HG02610 (cell line): ENCODE data around the gene NFX1.

Source experiments
- ATAC-seq: cut with Tn5 transposase; IDR thresholded peaks from one replicate; pipeline ENCODE4 v1.9.1; 2021; ENCODE audit warnings: mild to moderate bottlenecking, moderate library complexity; ENCODE audit not compliant: unreplicated experiment

NFX1 gene

DNA sequence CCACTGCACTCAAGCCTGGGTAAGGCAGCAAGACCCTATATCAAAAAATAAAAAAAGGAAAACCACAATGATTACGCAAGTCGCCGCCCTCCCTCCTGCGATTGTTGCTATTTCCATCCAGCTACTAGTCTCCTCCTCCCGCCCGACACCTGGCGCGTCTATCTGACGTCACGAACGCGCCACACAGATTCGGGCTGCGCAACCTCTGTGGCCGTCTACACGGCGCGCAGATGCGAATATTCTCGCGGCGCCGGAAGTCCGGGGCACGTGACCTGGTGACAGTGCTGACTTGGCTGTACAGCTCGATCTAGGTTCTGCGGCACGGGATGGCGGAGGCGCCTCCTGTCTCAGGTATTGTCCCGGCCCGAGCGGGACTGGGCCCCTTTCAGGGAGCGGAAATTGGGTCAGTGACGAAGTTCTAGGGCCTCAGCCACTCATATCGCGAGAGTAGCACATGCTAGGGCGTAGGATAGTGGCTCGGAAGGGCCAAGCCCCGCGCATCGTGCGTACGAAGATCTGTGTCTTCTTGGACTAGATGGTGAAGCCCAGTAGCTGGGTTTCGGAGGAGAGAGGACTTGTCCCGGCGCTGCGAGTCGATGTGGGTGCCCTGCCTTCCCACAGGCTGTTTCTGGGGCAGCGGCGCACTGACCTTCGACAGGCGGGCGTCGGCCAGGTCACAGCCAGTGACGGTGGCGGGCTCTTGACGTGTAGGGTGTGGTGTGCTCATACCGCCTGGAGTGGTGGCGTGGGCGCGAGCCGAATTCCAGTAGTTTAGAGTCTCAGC lies at the start of gene NFX1:
TSS of gene NFX1 (plus strand) at position 270 of the 784 bp plus-strand sequence. CDS start at position 327, 57 bp downstream.
- peak; percentile 85 for ATAC-seq

DNA sequence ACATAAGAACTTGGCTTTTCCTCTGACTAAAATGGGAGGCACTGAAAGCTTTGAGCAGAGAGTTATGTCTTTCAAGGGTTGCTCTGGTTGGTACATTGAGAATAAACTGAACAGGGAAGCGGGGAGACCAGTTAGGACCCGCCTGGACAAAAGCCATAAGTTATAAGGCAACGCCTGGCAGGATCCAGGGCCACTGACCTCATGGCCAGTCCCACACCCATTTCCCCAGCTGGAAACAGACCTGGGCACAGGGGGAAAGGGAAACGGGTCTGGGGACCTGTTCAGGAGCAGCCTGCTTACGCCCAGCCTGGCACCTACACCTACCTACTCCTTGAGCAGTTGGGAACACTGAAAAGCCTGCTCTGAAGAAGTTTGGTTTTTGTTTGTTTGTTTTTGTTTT lies 49.0 kb upstream of the NFX1 start:
- no peak for ATAC-seq

DNA sequence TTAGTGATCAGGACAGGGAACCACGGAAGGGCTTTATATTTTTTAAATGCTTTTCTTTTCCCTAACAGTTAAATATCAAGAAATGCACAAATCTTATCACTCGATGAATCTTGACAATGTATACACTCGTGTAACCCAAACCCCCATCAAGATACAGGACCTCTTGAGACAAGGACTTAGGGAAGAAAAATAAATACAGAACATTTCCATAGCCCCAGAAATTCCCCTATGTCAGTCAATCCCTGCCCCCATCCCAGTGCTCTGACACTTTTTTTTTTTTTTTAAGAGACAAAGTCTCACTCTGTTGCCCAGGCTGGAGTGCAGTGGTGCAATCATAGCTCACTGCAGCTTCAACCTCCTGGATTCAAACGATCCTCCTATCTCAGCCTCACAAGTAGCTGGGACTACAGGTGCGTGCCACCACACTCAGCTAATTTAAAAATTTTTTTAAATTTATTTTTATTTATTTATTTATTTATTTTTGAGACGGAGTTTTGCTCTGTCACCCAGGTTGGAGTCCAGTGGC lies 47.6 kb upstream of the NFX1 start:
- ATAC-seq, result no peak

DNA sequence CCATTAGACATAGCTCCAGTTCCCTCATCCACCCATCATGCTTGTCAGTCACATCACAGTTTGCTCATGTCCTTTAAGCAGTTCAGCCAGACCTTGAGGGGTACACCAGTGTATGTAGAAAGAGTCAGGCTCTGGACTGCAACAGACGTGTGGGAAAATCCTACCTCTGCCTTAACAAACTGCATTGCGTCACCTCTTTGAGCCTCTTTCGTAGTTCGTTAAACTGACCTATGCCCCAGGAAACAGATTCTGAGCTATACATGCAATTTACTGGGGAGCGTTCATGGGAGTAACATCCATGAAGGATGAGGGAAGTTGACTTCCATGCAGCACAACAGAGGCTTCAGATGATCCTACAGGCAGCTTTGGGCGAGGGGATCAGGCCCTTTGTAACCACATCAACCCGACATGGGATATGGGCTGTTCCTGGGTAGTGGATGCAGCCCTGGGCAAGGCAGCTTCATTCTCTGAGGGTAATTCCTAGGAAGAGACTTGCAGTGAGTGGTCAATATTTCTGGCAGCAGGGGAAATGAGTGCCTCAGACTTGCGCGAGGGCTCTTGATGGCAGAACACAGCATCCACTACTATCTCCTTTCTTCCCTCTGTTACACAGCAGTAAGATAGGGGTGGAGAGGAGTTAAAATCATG lies 46.1 kb upstream of the NFX1 start:
- no peak for ATAC-seq

DNA sequence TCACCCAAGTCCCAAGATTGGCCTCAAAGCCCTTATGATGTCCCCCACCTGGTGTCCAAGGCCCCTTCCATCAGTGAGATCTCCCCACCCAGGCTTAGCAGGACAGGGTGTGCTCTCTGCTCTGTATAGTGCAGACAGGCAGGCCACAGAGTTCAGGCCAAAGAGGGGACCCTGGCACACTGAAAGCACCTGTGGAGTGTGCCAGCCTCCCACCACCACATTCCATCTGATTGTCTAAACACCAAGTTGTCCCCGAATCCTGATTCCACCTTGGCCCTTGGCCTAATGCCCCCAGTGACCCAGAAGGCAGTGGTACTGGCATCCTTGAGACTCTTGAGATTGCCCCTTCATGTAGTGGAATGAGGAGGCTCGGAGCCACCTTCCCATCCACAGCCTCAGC lies 45.0 kb upstream of the NFX1 start:
- no peak for ATAC-seq

DNA sequence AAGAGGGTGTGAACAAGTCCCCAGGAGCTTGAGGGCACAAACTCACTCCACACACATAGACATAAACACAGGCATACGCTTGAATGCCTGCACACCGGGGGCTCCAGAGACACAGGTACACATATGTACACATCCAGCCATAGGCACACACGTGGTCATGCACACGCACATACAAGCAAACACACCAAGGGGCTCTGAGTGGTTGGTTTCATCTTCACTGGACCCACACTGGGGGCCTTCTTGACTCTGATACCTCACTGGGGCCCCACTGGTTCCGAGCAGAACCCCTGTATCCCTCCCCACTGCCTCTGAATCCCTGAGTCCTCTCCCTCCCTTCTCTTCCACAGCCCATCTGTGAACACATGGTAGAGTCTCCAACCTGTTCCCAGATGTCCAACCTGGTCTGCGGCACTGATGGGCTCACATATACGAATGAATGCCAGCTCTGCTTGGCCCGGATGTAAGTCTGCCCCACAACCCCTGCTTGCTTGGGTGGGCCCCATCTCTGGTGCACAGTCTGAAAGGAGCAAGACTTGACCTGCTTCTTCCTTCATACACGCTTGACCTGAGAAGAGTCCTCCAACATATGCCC lies 44.0 kb upstream of the NFX1 start:
- ATAC-seq, result no peak

DNA sequence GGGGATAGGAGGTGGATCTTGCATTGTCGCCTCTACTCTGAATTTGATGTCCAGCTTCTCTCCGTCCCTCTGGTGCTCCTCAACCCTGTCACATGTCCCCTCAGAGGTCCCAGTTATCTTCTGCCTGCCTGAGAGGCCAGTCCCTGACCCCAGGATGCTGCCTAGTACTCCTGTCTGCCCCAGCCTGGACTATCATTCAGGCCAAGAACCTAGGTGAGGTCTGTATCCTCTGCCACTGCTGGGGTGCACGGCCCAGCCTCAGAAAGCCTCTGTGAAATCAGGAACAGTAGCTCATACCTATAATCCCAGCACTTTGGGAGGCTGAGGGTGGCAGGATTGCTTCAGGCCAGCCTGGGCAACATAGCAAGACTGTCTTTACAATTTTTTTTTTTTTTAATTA lies 41.7 kb upstream of the NFX1 start:
- ATAC-seq, result no peak

DNA sequence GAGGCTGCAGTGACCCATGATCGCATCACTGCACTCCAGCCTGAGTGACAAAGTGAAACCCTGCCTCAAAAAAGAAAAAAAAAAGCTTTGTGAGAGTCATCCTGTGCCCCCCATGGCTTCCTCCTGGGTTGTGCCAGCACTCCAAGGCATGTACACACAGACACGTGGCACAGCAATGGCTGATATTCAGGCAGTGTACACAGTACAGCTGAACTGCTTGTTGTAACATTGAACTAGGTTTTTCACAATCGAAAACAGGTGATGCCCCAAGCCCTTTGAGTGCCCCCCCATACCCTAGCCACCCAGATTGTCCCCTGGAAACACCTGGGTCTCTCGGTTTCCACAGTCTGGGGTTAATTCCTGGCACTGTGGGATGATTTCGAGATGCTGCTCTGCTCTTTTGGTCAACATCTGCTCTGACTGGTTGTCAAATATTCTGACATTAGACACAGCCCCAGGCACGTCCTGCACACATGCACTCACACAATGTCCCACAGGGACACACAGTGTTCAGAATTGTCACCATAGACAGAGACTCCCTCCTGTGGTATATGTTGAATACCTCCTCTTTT lies 41.1 kb upstream of the NFX1 start:
- no peak for ATAC-seq

DNA sequence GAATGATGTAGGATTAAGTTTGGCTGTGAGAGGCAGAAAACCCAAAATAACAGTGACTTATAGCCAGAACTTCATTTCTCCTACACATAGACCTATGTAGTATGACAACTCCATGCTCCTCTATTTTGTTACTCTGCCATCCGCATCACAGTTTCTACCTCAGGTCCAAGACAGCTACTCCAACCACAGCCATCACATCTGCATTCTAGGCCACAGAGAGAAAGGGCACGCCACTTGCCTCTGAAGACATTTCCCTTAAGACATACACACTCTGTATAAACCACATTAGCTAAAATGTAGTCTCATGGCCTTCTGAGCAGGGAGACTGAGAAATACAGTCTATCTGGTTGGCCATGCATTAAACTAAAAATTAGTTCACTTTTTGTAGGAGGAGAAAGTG lies 40.3 kb upstream of the NFX1 start:
- no peak for ATAC-seq

DNA sequence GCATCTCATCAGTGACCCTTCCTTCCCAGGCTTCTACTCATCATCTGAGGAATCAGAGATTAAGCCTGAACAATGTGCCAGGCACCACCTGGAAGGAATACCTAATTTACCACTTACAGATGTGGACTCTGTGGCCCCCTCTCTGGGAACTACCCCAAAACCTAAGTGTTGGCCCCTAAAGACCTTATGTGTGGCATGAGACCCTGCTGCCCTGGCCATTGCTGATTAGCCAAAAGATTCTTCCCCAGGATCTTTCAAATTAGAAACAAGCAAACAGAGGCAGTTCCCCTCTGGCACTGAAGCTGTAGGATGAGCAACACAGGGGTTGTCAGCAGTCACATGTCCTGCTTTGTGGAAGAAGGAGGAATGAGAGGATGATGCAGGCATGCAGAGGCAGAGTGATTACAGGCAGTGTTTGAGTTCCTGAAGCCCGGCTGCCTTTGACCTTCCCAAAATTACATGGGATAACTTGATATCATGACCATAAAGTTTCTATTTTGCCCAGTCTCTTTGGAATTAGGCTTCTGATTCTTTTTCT lies 39.8 kb upstream of the NFX1 start:
- ATAC-seq, result no peak

DNA sequence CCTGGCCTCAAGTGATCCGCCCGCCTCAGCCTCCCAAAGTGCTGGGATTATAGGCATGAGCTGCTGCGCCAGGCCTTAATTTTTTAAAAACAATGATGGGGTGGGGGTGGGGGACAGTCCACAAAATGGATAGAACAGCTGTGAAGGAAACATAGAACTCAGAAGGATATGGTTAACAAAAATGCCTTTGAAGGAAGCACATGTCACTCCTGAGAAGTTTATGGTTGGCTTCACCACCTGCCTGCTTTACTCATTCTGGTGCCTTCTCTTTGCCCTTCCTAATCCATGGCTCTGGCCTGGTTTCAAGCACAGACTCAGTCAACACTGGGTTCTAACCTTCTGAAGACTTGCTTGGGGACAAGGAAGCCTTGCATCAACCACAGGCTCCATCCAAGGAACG lies 36.1 kb upstream of the NFX1 start:
- ATAC-seq, result no peak

DNA sequence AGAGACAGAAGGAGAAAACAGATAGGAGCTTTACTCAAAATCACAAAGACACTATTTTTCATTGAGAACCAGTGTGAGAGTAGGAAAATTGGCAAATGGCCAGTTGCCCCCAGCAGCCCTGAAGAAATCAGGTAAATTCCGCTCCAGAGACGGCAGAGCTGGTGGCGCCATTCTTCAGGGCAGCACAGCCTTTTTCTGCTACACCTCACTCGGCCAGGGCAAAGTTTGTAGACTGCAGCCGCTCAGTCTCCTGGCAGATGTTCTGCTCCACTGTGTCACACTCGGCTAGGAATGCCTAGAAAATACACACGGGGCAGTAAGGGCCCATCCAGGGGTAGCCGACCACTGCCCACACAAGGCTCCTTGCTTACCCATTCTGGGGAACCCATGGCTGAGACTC lies 35.3 kb upstream of the NFX1 start:
- ATAC-seq, result no peak

DNA sequence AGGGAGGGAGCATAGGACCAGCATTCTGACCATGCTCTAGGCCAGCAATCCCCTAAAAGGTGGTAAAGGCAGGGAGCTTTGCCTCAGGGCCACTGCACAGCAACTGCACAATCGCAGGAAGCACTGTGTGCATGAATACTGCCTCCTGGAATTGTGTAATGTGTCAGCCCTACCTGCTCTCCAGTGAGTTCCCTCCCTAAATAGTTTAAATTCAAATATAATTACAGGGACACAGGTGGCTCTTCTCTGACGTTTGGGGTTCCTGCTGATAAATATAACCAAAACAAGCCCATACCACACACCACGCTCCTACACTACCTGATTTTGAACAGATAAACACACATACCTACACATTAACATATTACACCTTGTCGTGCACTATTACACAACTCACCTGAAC lies 34.8 kb upstream of the NFX1 start:
- ATAC-seq, result no peak

DNA sequence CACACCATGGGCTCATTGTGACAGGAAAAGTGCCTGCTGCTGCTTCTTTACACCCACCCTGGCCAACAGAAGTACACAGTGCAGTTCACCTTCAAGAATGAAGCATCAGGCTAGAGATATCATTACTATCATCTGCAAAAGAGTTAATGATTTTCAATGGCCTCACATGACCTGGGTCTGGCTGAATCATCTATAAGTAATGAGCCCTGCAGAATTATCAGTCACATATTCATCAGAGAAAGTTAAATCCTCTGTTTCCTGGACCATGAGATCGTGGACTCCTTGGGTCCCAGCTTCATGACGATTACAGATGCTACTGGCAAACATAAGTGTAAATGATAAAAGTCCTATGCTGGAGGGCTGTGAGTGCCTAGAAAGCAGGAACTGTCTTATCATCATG lies 34.1 kb upstream of the NFX1 start:
- no peak for ATAC-seq

DNA sequence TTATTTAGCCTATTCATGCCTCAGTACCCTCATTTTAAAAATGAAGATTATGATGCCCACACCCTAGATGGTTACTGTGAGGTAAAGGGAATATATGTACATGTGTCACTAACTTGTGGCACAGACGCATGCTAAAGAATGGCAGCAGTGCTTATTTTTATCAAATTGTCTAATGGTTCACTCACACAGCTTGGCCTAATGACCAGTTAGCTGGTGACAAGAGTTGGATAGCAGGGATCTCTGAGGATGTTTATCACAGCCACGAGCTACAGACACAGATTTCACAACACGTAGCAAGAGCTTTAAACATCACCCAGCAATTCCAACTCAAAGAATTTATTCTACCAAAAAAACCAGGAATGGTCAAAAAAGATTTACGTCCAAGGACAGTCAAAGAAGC lies 33.0 kb upstream of the NFX1 start:
- ATAC-seq, result no peak

DNA sequence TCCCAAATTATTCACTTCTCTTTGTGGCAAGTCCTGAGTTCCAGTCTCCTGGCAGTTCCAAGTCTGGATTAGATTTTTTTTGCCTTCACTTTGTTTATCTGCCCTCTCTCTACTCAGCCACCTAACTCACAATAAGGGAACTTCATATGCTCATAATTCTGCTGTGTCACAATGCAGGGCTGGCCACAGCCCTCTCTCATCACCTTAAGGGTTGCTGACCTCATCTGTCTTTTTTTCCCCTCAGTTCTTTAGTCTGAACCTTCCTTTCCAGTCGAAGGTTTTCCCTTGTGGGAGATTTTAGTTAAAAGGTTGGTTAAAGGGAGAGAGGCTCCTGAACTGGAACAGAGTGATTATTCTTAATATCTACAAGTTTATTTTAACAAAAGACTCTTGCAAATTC lies 29.9 kb upstream of the NFX1 start:
- no peak for ATAC-seq

DNA sequence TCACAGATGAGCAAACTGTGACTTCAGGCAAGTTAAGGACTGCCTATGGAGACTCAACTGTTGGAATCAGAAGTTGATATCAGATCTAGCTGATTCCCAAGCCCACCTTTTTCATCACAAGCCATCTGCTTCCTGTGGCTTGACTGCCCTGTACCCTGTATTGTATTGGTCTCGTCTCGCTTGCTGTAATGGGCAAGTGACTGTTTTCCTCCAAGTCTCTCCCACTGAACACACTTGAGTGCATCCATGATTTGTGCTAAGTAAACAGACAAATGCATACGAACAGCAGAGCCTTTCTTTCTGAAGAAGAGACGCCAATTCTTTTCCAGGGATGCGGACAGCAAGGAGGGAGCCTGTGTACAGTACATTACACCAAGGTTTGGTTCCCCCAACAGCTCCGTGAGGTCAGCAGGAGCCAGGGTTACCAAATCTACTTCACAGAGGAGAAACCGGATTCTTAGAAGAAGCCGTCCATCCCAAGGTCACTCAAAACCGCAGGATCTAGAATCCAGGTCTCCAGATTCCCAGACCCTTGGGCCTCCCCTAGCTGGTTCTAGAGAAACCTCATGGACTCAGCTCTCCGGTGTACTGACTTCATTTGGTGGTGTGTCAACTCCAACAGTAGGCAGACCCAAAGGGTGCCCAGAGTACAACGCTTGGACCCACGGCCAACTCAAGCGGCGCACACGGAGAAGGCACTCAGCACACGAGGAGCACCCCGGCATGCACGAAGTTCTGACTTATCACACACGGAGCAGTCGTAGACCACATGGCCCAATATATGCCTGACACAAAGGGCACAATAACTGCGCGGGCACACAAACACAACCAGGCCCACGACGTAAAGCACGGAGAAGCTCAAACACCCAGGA lies 26.9 kb upstream of the NFX1 start:
- ATAC-seq, result no peak

DNA sequence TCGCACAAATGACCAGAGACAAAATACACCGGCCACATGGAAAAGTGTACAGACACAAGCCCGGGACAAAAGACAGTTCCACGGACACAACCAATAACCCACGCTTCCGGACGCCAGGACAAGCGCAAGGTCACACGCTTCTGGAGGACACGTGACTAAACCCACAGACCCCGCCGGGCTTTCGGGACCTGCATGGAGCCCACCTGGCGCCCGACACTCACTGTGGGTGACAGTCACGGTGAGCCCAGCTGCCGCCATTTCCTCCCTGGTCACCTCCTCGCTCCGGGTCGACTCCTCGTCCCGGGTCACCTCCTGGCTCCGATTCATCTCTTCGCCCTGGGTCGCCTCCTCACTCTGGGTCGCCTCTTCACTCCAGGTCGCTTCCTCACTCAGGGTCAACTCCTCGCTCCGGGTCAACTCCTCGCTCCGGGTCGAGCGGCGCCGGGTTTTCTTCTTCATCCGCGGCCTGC lies 26.3 kb upstream of the NFX1 start:
- peak; percentile 19 for ATAC-seq

DNA sequence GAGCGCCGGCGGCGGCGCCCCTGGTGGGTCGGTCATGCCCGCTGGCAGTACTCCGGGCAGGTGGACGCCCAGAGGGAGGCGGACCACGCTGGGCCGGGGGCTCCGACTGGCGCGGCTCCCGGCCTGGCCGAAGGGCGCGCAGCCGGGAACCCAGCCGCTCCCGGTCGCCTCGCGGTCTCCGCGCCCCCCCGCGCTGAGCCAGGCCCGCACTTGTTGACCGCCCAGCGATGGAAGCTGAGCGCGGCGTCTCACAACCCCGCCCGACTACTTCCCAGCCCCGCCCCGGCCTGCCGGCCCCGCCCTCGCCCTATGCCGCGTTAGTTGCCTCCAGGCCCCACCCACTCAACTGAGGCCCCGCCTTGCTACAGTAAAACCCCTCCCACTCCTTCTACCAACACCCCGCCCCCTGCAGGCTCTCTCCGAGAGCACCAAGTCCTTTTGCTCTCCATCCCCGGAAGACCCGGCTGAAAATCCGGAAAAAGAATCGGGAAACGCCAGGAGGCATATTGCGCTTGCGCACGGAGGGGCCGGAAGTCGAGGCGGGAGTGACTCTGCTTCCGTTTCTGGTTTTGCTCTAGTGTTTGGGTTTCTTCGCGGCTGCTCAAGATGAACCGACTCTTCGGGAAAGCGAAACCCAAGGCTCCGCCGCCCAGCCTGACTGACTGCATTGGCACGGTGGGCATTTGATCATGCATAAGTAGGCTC lies 25.7 kb upstream of the NFX1 start, which contains the start of the genes BAG1 and CHMP5:
TSS of gene BAG1 (minus strand) at position 236 of the 705 bp plus-strand sequence.
TSS of gene CHMP5 (plus strand) at position 577 of the 705 bp plus-strand sequence. CDS start at position 607, 30 bp downstream.
- peak; percentile 86 for ATAC-seq
